ENCODE results near the gene MAK. TPM values are rescaled to one million over a fixed set of nuclear protein-coding genes. Genes with fewer than 3 reads are reported as not detected.
"Not testable (repeated sequence)": the region's sequence is repeated elsewhere in the genome, so short reads cannot be mapped to it uniquely, and the experiment has no call there.

Gene MAK
- total RNA-seq, 2 donors from 2014 or later: 0.48 to 0.90 TPM

DNA sequence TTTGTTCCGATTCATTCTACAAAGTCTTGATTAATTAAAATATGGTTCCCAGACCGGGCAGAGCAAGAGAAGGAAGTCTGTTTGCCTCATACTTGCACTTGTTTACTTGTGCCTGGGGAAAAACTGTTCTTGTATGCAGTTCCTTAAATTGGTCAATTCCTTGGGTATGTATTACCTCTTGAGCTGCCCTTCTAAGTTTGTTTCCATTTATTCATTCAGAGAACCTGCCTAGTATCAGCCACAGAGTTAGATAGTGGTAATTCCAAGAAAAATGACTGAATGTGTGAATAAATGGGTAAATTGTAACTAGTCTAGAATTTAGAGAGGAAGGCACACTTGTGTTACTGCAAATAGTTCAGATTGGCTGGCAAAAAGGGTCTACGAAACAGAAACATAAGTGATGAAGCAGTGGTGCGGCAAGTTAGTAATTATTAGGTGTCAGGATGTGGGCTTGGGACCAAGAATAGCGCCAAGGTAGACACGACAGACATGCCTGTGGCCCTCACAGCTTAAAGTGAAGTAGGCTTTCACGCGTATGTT, 525 bp upstream of the MAK start:
- peak; percentile 78 to 83 for ATAC-seq (replicated peaks in 1 of 2)
- peaks cover 61% of the 10 kb centered on the region for H3K27me3 Mint-ChIP-seq (ENCODE audit: low read depth)
- peak overlapping the region; percentile 79 for H3K27ac Mint-ChIP-seq
- peaks cover 0 to 2% of the 10 kb centered on the region in 2 donors for H3K9me3 Mint-ChIP-seq
- peak; percentile 32 to 34 for DNase-seq
- H3K4me1 Mint-ChIP-seq (ENCODE audit: low read depth): peaks cover 38% of the 10 kb centered on the region
- peaks cover 4 to 8% of the 10 kb centered on the region in 2 donors for H3K36me3 Mint-ChIP-seq (ENCODE audit: insufficient read depth in 2 of 2)
- H3K4me3 Mint-ChIP-seq: peak overlapping the region; percentile 70 to 92

DNA sequence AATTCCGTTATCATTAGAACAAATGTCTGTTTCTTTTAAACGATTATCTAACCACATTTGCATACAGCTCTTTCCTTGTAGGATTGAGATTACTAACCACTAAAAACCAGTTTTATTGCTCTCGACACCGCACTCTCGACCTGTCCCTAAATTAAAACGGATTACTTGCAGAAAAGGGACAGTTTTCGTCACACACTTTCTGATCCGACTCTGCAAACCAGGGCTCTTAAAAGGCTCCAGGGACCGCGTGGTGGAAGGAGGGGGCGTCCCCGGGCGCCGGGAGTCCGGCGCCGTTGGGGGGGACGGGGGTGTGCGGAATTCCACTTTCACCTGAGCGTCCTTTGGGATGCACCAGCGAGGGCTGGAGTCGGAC, 731 bp downstream of the MAK start:
- no peak overlapping the region for H3K27ac Mint-ChIP-seq
- H3K4me3 Mint-ChIP-seq: peak overlapping the region; percentile 70 to 92
- peaks cover 53% of the 10 kb centered on the region for H3K27me3 Mint-ChIP-seq (ENCODE audit: low read depth)
- peaks cover 2 to 5% of the 10 kb centered on the region in 2 donors for H3K36me3 Mint-ChIP-seq (ENCODE audit: insufficient read depth in 2 of 2)
- ATAC-seq (replicated peaks in 1 of 2): no peak
- DNase-seq: peak; percentile 4 to 10
- peaks cover 38% of the 10 kb centered on the region for H3K4me1 Mint-ChIP-seq (ENCODE audit: low read depth)
- H3K9me3 Mint-ChIP-seq: no peaks in the 10 kb centered on the region

GRCh38 chr6:10837009-10837621, 1.2 kb downstream of the MAK start:
- peaks cover 38% of the 10 kb centered on the region for H3K4me1 Mint-ChIP-seq (ENCODE audit: low read depth)
- H3K9me3 Mint-ChIP-seq: no peaks in the 10 kb centered on the region
- no peak overlapping the region for H3K27ac Mint-ChIP-seq
- H3K4me3 Mint-ChIP-seq: peak overlapping the region; percentile 70 to 92
- DNase-seq (peak in 1 of 2 donors; percentile 7), ATAC-seq (replicated peaks in 1 of 2) (no peak)
- peaks cover 2 to 5% of the 10 kb centered on the region in 2 donors for H3K36me3 Mint-ChIP-seq (ENCODE audit: insufficient read depth in 2 of 2)
- H3K27me3 Mint-ChIP-seq (ENCODE audit: low read depth): peaks cover 53% of the 10 kb centered on the region

DNA sequence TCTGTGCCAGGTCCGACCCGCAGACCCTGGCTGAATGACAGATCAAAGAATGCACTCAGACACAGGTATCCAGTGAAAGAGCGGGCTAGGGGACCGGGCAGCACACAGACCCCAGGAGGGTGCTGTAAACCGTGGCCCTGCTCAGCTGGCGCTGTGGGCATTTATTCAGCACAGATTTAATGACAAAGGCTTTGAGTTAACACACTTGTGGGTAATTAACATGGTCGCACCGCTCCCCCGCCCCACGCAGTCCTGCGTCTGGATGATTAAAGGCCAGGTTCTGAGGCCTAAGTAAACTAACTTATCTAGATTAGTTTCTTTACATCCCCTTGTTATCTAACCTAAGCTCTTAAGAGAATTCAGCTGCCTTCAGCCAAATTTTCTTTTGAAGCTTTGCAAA, 3.5 kb downstream of the MAK start:
- ATAC-seq (replicated peaks in 1 of 2) (no peak), DNase-seq (no peak)
- Mint-ChIP-seq H3K36me3 (ENCODE audit: insufficient read depth in 2 of 2) (peaks cover 0 to 1% of the 10 kb centered on the region in 2 donors), H3K27me3 (ENCODE audit: low read depth) (peaks cover 36% of the 10 kb centered on the region), H3K4me3 (no peak overlapping the region), H3K4me1 (ENCODE audit: low read depth) (peaks cover 22% of the 10 kb centered on the region), H3K9me3 (no peaks in the 10 kb centered on the region), H3K27ac (no peak overlapping the region)

GRCh38 chr6:10831609-10832008, 6.7 kb downstream of the MAK start:
- ATAC-seq (replicated peaks in 1 of 2) (no peak), DNase-seq (no peak)
- H3K36me3 Mint-ChIP-seq (ENCODE audit: insufficient read depth in 2 of 2): peaks cover 0 to 1% of the 10 kb centered on the region in 2 donors
- H3K4me1 Mint-ChIP-seq (ENCODE audit: low read depth): no peaks in the 10 kb centered on the region
- no peak overlapping the region for H3K4me3 Mint-ChIP-seq
- no peak overlapping the region for H3K27ac Mint-ChIP-seq
- H3K27me3 Mint-ChIP-seq (ENCODE audit: low read depth): peaks cover 23% of the 10 kb centered on the region
- no peaks in the 10 kb centered on the region for H3K9me3 Mint-ChIP-seq

- no peaks in the 10 kb centered on the region for H3K9me3 Mint-ChIP-seq
- no peaks in the 10 kb centered on the region for H3K27me3 Mint-ChIP-seq (ENCODE audit: low read depth)
- H3K36me3 Mint-ChIP-seq (ENCODE audit: insufficient read depth in 2 of 2): no peaks in the 10 kb centered on the region
- H3K4me1 Mint-ChIP-seq (ENCODE audit: low read depth): no peaks in the 10 kb centered on the region
- no peak overlapping the region for H3K27ac Mint-ChIP-seq
- no peak for DNase-seq
- no peak for ATAC-seq (replicated peaks in 1 of 2)
- no peak overlapping the region for H3K4me3 Mint-ChIP-seq
Observed at GRCh38 chr6:10824819-10825218, 13.5 kb downstream of the MAK start.

DNA sequence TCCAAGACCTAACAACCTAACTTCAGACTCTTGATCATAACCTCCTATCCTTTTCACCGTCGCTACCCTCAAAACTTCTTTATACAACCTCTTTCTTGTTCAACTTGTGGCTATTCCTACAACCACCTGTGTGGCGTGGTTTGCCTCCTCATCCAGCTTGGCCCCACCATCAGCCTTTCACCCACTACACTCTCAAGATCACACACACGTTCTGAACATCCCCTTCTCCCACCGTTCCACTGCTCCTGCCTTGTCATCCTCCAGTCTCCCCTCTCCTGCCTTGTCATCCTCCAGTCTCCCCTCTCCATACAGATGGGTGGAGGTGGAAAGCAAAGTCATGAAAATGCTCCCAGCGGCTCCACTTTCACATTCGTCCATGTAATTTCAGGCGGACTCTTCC, 14.0 kb downstream of the MAK start:
- no peaks in the 10 kb centered on the region for H3K9me3 Mint-ChIP-seq
- DNase-seq: no peak
- H3K4me3 Mint-ChIP-seq: no peak overlapping the region
- H3K27me3 Mint-ChIP-seq (ENCODE audit: low read depth): no peaks in the 10 kb centered on the region
- H3K27ac Mint-ChIP-seq: no peak overlapping the region
- no peaks in the 10 kb centered on the region for H3K36me3 Mint-ChIP-seq (ENCODE audit: insufficient read depth in 2 of 2)
- no peak for ATAC-seq (replicated peaks in 1 of 2)
- no peaks in the 10 kb centered on the region for H3K4me1 Mint-ChIP-seq (ENCODE audit: low read depth)

DNA sequence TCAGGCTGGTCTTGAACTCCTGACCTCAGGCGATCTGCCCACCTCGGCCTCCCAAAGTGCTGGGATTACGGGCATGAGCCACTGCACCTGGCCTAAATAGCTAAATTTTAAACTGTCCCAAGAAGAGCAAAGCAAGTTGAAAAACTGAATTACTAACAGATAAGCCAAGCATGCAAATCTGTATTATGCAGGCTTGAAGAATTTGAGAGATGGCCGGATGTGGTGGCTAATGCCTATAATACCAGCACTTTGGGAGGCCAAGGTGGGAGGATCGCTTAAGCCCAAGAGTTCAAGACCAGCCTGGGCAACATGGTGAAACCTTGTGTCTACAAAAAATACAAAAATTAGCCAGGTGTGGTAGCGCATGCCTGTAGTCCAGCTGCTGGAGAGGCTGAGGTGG, 24.2 kb downstream of the MAK start:
- DNase-seq; H3K9me3 Mint-ChIP-seq; H3K4me3 Mint-ChIP-seq; H3K36me3 Mint-ChIP-seq (ENCODE audit: insufficient read depth in 2 of 2); H3K27ac Mint-ChIP-seq; H3K4me1 Mint-ChIP-seq (ENCODE audit: low read depth); H3K27me3 Mint-ChIP-seq (ENCODE audit: low read depth); ATAC-seq (replicated peaks in 1 of 2): not testable (repeated sequence)

DNA sequence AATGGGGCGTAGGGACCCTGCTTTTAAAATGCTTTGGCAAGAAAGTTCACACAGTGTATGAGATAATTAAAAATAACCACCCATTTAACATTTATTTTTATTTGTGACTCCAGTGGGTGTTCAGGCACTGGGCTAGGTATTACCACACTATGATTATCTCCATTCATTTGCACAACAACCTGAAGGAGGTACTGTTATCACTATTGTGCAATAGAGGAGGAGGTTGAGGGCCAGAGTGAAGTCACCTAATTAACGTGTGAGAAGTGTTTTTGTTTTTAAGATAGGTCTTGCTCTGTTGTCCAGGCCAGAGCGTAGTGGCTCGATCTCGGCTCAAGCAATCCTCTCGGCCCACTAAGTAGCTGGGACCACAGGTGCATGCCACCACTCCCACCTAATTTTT, 29.2 kb downstream of the MAK start:
- ATAC-seq (replicated peaks in 1 of 2): no peak
- H3K4me3 Mint-ChIP-seq: no peak overlapping the region
- H3K27ac Mint-ChIP-seq: no peak overlapping the region
- H3K27me3 Mint-ChIP-seq (ENCODE audit: low read depth): no peaks in the 10 kb centered on the region
- H3K9me3 Mint-ChIP-seq: no peaks in the 10 kb centered on the region
- peaks cover 0 to 4% of the 10 kb centered on the region in 2 donors for H3K36me3 Mint-ChIP-seq (ENCODE audit: insufficient read depth in 2 of 2)
- no peaks in the 10 kb centered on the region for H3K4me1 Mint-ChIP-seq (ENCODE audit: low read depth)
- DNase-seq: no peak

DNA sequence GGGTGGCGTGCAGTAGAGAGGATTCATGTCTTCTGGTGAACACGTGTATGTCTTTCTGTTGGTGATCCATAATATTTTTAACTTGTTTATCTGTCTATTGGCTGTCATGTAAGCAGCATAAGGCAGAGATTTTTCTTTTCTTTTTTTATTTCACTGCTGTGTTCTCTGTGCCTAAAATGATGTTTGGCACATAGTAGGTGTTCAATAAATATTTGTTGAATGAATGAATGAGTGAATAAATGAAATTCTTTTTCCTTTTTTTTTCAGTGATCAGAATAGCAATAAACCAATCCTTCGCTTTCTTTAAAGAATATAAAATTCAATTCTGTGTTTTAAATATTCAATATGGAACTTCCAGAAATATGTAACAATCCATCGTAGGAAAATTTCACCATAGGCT, 30.0 kb downstream of the MAK start:
- H3K27ac Mint-ChIP-seq: no peak overlapping the region
- no peaks in the 10 kb centered on the region for H3K27me3 Mint-ChIP-seq (ENCODE audit: low read depth)

GRCh38 chr6:10801224-10801848, 37.0 kb downstream of the MAK start:
- ATAC-seq (replicated peaks in 1 of 2): peak; percentile 78 to 82

More for the DNA sequence above, 30.0 kb downstream of the MAK start:
- Mint-ChIP-seq H3K9me3 (no peaks in the 10 kb centered on the region), H3K4me1 (ENCODE audit: low read depth) (no peaks in the 10 kb centered on the region), H3K36me3 (ENCODE audit: insufficient read depth in 2 of 2) (peaks cover 0 to 4% of the 10 kb centered on the region in 2 donors), H3K4me3 (no peak overlapping the region)
- no peak for ATAC-seq (replicated peaks in 1 of 2)
- DNase-seq: no peak

DNA sequence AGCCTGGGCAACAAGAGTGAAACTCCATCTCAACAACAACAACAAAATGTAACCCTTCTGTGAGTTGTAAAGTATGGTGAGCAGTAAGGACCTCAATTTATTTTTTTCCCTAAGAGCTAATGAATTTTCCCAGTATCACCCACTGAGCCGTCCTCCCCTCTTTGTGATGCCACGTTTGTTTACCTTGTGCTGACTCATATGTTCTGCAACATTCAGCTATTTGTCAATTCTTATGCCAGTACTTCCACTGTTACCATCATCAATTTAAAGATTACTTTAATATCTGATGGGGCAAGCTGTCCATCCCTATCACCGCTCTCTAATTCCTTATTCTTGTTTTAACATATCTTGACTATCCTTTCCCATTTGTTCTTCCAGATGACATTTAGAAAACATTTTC, 37.5 kb downstream of the MAK start:
- Mint-ChIP-seq H3K27ac (no peak overlapping the region), H3K4me1 (ENCODE audit: low read depth) (no peaks in the 10 kb centered on the region), H3K36me3 (ENCODE audit: insufficient read depth in 2 of 2) (no peaks in the 10 kb centered on the region), H3K9me3 (no peaks in the 10 kb centered on the region), H3K4me3 (no peak overlapping the region), H3K27me3 (ENCODE audit: low read depth) (no peaks in the 10 kb centered on the region)
- DNase-seq: no peak
- no peak for ATAC-seq (replicated peaks in 1 of 2)

More at GRCh38 chr6:10801224-10801848, 37.0 kb downstream of the MAK start:
- DNase-seq: peak; percentile 51 to 64
- Mint-ChIP-seq H3K9me3 (no peaks in the 10 kb centered on the region), H3K36me3 (ENCODE audit: insufficient read depth in 2 of 2) (no peaks in the 10 kb centered on the region), H3K4me1 (ENCODE audit: low read depth) (no peaks in the 10 kb centered on the region), H3K27me3 (ENCODE audit: low read depth) (no peaks in the 10 kb centered on the region), H3K4me3 (no peak overlapping the region), H3K27ac (no peak overlapping the region)

DNA sequence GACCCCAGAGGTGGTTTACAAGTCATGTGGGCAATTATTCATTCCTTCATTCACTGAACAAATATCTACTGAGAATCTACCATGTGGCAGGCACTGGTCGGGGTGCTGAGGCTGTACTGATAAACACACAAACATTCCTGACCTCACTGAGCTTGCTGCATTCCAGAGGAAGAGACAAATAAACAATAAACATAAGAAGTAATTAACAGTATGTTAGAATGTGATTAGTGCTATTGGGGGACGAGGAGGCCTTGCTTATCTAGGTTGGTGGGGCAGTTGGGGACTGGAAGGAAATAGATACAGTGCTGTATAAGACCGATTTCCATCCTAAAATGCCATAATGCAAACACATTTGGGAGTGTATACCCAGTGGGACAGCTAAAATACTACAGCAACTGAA, 44.1 kb downstream of the MAK start:
- no peaks in the 10 kb centered on the region for H3K27me3 Mint-ChIP-seq (ENCODE audit: low read depth)
- no peaks in the 10 kb centered on the region for H3K36me3 Mint-ChIP-seq (ENCODE audit: insufficient read depth in 2 of 2)
- H3K4me3 Mint-ChIP-seq: no peak overlapping the region
- H3K27ac Mint-ChIP-seq: no peak overlapping the region
- no peaks in the 10 kb centered on the region for H3K9me3 Mint-ChIP-seq
- DNase-seq (no peak), ATAC-seq (replicated peaks in 1 of 2) (no peak)
- H3K4me1 Mint-ChIP-seq (ENCODE audit: low read depth): no peaks in the 10 kb centered on the region

DNA sequence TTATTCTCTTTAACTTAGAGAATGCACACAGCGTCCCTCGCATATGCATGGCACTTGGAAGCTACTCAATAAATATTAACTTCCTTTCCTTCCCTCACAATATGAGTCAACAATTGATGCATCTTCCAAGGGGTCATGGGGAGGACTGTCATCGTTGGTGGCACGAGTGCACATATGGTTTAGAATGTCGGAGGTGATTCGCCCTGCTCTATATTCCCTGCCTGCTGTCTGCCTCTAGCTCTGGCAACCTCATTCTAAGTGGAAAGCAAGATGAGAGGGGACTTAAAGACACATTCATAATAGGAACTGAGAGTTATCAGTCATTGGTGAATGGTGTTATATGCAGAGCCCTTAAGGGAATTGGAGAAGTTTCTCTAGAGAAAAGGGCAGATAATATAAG, 44.6 kb downstream of the MAK start:
- Mint-ChIP-seq H3K4me3 (no peak overlapping the region), H3K9me3 (no peaks in the 10 kb centered on the region), H3K27me3 (ENCODE audit: low read depth) (no peaks in the 10 kb centered on the region), H3K36me3 (ENCODE audit: insufficient read depth in 2 of 2) (no peaks in the 10 kb centered on the region), H3K4me1 (ENCODE audit: low read depth) (no peaks in the 10 kb centered on the region), H3K27ac (no peak overlapping the region)
- ATAC-seq (replicated peaks in 1 of 2) (peak in 1 of 2 donors; percentile 30), DNase-seq (no peak)
